ENCODE data around the gene TEX30. TPM values are rescaled to one million over a fixed set of nuclear protein-coding genes. Genes with fewer than 3 reads are reported as not detected.

TEX30 gene
- total RNA-seq, 1 experiment from 2014 or later: 166 TPM

DNA sequence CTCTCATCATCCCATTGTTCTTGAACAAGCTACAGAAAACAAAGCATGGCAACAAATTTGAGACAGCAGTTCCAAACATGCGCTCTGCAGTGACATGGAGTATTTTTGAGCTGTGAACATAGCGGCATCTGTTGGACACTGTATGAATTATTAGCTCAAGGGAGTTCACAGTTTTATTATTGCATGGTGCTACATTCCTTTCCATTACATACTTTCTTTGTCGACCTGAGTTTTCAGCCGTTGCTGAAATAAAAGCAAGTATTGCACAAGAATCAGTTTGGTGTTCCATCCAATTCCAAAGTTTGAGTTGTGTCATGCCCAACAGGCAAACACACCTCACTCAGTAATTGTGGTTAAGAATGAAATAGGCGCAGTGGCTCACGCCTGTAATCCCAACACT, 48.7 kb downstream of the TEX30 start:
- no peak overlapping the region for H3K4me3 ChIP-seq
- no peaks in the 10 kb centered on the region for H3K9me3 ChIP-seq (replicated peaks)
- H3K27me3 ChIP-seq (replicated peaks): no peaks in the 10 kb centered on the region
- H3K27ac ChIP-seq: no peak overlapping the region
- peak in 1 of 2 experiments; percentile 39 for DNase-seq (ENCODE audit: low read depth in 1 of 2, low spot score in 2 of 2)
- H3K36me3 ChIP-seq: no peaks in the 10 kb centered on the region
- peaks cover 9% of the 10 kb centered on the region for H3K4me1 ChIP-seq (replicated peaks)

DNA sequence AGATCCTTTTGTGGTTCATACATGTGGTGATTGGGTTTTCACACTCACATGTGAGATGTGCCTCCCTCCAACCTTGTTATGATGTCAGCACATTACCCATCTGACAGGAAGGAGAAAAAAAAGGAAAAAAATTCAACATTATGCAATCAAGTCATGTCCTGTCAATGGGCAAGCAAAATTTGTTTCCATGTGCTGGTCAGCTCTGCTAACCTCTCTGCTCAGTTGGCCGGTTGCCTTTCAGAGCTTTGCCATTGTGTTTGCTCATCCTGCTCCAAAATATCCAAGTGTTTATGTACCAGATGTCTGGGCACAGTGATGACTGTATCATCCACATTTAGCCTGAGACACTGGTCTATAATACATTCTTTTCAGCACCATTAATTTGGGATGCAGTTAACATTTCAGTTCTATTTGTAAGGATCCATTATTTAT, 51.8 kb downstream of the TEX30 start:
- peak in 1 of 2 experiments; percentile 11 for DNase-seq (ENCODE audit: low read depth in 1 of 2, low spot score in 2 of 2)

DNA sequence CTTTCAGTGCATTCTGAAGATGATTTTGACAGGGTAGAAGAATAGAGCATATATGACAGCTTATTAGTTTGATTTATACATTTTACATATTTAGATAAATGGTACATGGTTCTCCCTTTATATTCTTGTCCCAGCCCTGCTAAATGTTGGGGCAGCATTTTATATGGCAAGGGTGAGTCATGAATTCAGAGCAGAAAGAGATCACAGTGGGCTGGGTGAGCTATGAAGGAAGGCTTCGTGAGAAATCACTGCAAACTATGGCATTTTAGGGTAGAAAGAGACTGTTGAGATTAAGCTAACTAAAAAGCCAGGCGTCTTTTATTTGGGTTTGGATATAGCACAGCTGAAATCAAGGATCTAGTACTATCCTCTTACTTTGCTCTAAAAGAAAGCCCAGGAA, 54.8 kb downstream of the TEX30 start:
- no peaks in the 10 kb centered on the region for H3K9me3 ChIP-seq (replicated peaks)
- no peak overlapping the region for H3K4me3 ChIP-seq
- no peaks in the 10 kb centered on the region for H3K27me3 ChIP-seq (replicated peaks)

More for the DNA sequence above, 51.8 kb downstream of the TEX30 start:
- Histone ChIP-seq H3K4me3 (no peak overlapping the region), H3K27ac (no peak overlapping the region), H3K4me1 (replicated peaks) (peaks cover 29% of the 10 kb centered on the region), H3K36me3 (no peaks in the 10 kb centered on the region), H3K9me3 (replicated peaks) (no peaks in the 10 kb centered on the region), H3K27me3 (replicated peaks) (no peaks in the 10 kb centered on the region)

More for the DNA sequence above, 54.8 kb downstream of the TEX30 start:
- H3K27ac ChIP-seq: no peak overlapping the region
- DNase-seq (ENCODE audit: low read depth in 1 of 2, low spot score in 2 of 2): peak in 1 of 2 experiments; percentile 8
- no peaks in the 10 kb centered on the region for H3K36me3 ChIP-seq
- H3K4me1 ChIP-seq (replicated peaks): peaks cover 29% of the 10 kb centered on the region

Other genes with a start within 250 kb of the TEX30 start
- gene TPP2, start 176.8 kb downstream of the TEX30 start, total RNA-seq (2014; rRNA removed; shearing (Covaris generic)): 52.9 and 84.5 TPM in 2 replicates
- gene METTL21C, start 78.7 kb downstream of the TEX30 start, total RNA-seq (2014; rRNA removed; shearing (Covaris generic)): not detected in 2 replicates
- 66.2 and 115 TPM in 2 replicates for gene POGLUT2, start 25.2 kb upstream of the TEX30 start, total RNA-seq (2014; rRNA removed; shearing (Covaris generic))
- 22.3 and 64.9 TPM in 2 replicates for gene BIVM, start 25.3 kb upstream of the TEX30 start, total RNA-seq (2014; rRNA removed; shearing (Covaris generic))
- gene ERCC5, start 72.2 kb upstream of the TEX30 start, total RNA-seq (2014; rRNA removed; shearing (Covaris generic)): 130 and 190 TPM in 2 replicates

All from SJSA1 (cell line).